Measurements from ENCODE around the gene ZBTB7C.

GRCh38 chr18:48113691-48114090, 295.5 kb downstream of the ZBTB7C start:
- TF ChIP-seq CTCF (conservative IDR thresholded peaks at IDR 0.05; ENCODE audit: low read length) = no peak
- TF ChIP-seq EZH2phosphoT487 (IDR thresholded peaks at IDR 0.05; ENCODE audit: borderline replicate concordance, low read depth, low read length) = no peak

Data from OCI-LY7 (cell line).